GM23338 (cell line): ENCODE data around the gene SLC50A1. TPM values are rescaled to one million over a fixed set of nuclear protein-coding genes. Genes with fewer than 3 reads are reported as not detected.

Experiments used
- ATAC-seq: fragments of 200-7000 bp; cut with Tn5 transposase; 3 replicates; pipeline ENCODE4 v1.9.1; 2020
- DNase-seq: peaks from one replicate; pipeline ENCODE4 v3.0.0-alpha.2; 2015; ENCODE audit warnings: low spot score
- H2AFZ ChIP-seq: fragments of 200-600 bp; sonication (generic); 2 replicates; pipeline ENCODE4 v1.8.0; 2016; ENCODE audit warnings: antibody characterized with exemption, mild to moderate bottlenecking, moderate library complexity
- H3F3A ChIP-seq: fragments of 200-600 bp; sonication (generic); replicated peaks from 2 replicates; pipeline ENCODE4 v1.8.0; 2017; ENCODE audit warnings: antibody characterized with exemption, mixed run types, low read depth
- H3K27ac ChIP-seq: fragments of 200-600 bp; sonication (generic); 2 replicates; pipeline ENCODE4 v1.6.1; 2016; ENCODE audit warnings: low read depth
- H3K27me3 ChIP-seq: fragments of 200-600 bp; sonication (generic); 2 replicates; pipeline ENCODE4 v1.8.0; 2016; ENCODE audit warnings: mild to moderate bottlenecking, mixed run types, moderate library complexity; ENCODE audit not compliant: insufficient read depth
- H3K36me3 ChIP-seq: fragments of 200-600 bp; sonication (generic); 2 replicates; pipeline ENCODE4 v1.8.0; 2016; ENCODE audit warnings: mild to moderate bottlenecking; ENCODE audit not compliant: insufficient read depth
- H3K4me1 ChIP-seq: fragments of 200-600 bp; sonication (generic); 2 replicates; pipeline ENCODE4 v1.8.0; 2016; ENCODE audit warnings: mild to moderate bottlenecking, moderate library complexity; ENCODE audit not compliant: insufficient read depth
- H3K4me2 ChIP-seq: fragments of 200-600 bp; sonication (generic); 2 replicates; pipeline ENCODE4 v1.7.1; 2017; ENCODE audit warnings: mixed run types
- H3K4me3 ChIP-seq: fragments of 200-600 bp; sonication (generic); 2 replicates; pipeline ENCODE4 v1.6.1; 2016; ENCODE audit warnings: mixed run types
- H3K79me2 ChIP-seq: fragments of 200-600 bp; sonication (generic); replicated peaks from 2 replicates; pipeline ENCODE4 v1.8.0; 2017; ENCODE audit warnings: mild to moderate bottlenecking; ENCODE audit not compliant: insufficient read depth
- H3K9me2 ChIP-seq: fragments of 200-600 bp; sonication (generic); 2 replicates; pipeline ENCODE4 v1.8.0; 2017; ENCODE audit not compliant: insufficient read depth
- H4K20me1 ChIP-seq: fragments of 200-600 bp; sonication (generic); replicated peaks from 2 replicates; pipeline ENCODE4 v1.8.0; 2017; ENCODE audit warnings: mild to moderate bottlenecking; ENCODE audit not compliant: insufficient read depth
- H3K27ac Mint-ChIP-seq: 2 replicates; pipeline ENCODE4 v1.8.0; 2020; ENCODE audit warnings: inconsistent platforms, mild to moderate bottlenecking, moderate library complexity, mixed read lengths
- H3K27me3 Mint-ChIP-seq: 3 replicates; pipeline ENCODE4 v1.8.0; 2022; ENCODE audit warnings: low read depth, mild to moderate bottlenecking, moderate library complexity, mixed read lengths, inconsistent platforms; ENCODE audit not compliant: insufficient read depth, poor library complexity
- H3K36me3 Mint-ChIP-seq: 3 replicates; pipeline ENCODE4 v1.8.0; 2021; ENCODE audit warnings: low read depth, mild to moderate bottlenecking, inconsistent platforms, moderate library complexity, mixed read lengths
- H3K4me1 Mint-ChIP-seq: 3 replicates; pipeline ENCODE4 v1.8.0; 2020; ENCODE audit warnings: mild to moderate bottlenecking, inconsistent platforms, mixed read lengths
- H3K4me3 Mint-ChIP-seq: 3 replicates; pipeline ENCODE4 v1.8.0; 2021; ENCODE audit warnings: moderate library complexity, mild to moderate bottlenecking, inconsistent platforms, mixed read lengths
- H3K9me3 Mint-ChIP-seq: 3 replicates; pipeline ENCODE4 v1.8.0; 2020; ENCODE audit warnings: moderate library complexity, mild to moderate bottlenecking, inconsistent platforms, mixed read lengths
- CREB1 ChIP-seq: fragments of 250-450 bp; sonication (Bioruptor Pico); IDR thresholded peaks from 2 replicates; pipeline ENCODE4 v1.5.0; 2020; ENCODE audit warnings: low read depth, mild to moderate bottlenecking, moderate library complexity
- ETS1 ChIP-seq: IDR thresholded peaks from 2 replicates; pipeline ENCODE4 v1.6.1; 2016; ENCODE audit warnings: antibody characterized with exemption
- EZH2 ChIP-seq: fragments of 200-600 bp; sonication (generic); IDR thresholded peaks from one replicate; pipeline ENCODE4 v1.8.0; 2017; ENCODE audit warnings: antibody characterized with exemption, mild to moderate bottlenecking, low read depth; ENCODE audit not compliant: unreplicated experiment
- EZH2phosphoT487 ChIP-seq: fragments of 200-600 bp; sonication (generic); IDR thresholded peaks from one replicate; pipeline ENCODE4 v1.8.1; 2018; ENCODE audit warnings: antibody characterized with exemption; ENCODE audit not compliant: unreplicated experiment
- ZNF331 ChIP-seq: fragments of 250-450 bp; sonication (Bioruptor Pico); IDR thresholded peaks from 2 replicates; pipeline ENCODE4 v1.5.0; 2020; ENCODE audit warnings: low read depth, mild to moderate bottlenecking, moderate library complexity
- polyA plus RNA-seq: library from polyadenylated mRNA; unstranded; fragments of >200 nt; fragmentation: Nextera tagmentation; extraction: Ambion mirVana; gene quantifications from 2 replicates; pipeline ENCODE4 v1.2.1, GENCODE V29; 2016
- total RNA-seq: library from RNA; depleted of rRNA; stranded (reverse); fragments of >200 nt; shearing (Covaris generic); gene quantifications from 2 replicates; pipeline ENCODE4 v1.2.3, GENCODE V29; 2014

Gene SLC50A1
- total and polyA plus RNA-seq, 2 experiments from 2014 or later: 30.0 to 63.9 TPM

- peak; percentile 80 for DNase-seq
- H3K4me3 ChIP-seq: peak within 1 kb of the TSS; percentile 72
- H3K36me3 ChIP-seq: no peaks in the 10 kb centered on the region
- Mint-ChIP-seq H3K4me1 (peaks cover 61% of the 10 kb centered on the region), H3K27ac (no peak within 1 kb of the TSS), H3K9me3 (no peaks in the 10 kb centered on the region), H3K27me3 (peaks cover 73% of the 10 kb centered on the region), H3K4me3 (peak within 1 kb of the TSS; percentile 80), H3K36me3 (peaks cover 8% of the 10 kb centered on the region; the same call in 2 of the 3 replicates)
- H3K4me1 ChIP-seq: peaks cover 53% of the 10 kb centered on the region
- no peak within 1 kb of the TSS for H3K27ac ChIP-seq
- peak within 1 kb of the TSS; percentile 94 for H2AFZ ChIP-seq
- peaks cover 13% of the 10 kb centered on the region for H3F3A ChIP-seq
- peak within 1 kb of the TSS; percentile 95 for H3K4me2 ChIP-seq
- H4K20me1 ChIP-seq: no peaks in the 10 kb centered on the region
- no peaks in the 10 kb centered on the region for H3K9me2 ChIP-seq
- TF ChIP-seq EZH2 (peak; percentile 78), EZH2phosphoT487 (no peak)
- peak; percentile 37 for ATAC-seq
- H3K79me2 ChIP-seq: no peaks in the 10 kb centered on the region
- H3K27me3 ChIP-seq: peaks cover 85% of the 10 kb centered on the region
These were observed 8.3 kb upstream of the SLC50A1 start, which contains the start of gene EFNA1 for GRCh38 chr1:155127105-155127966. Gene EFNA1 (plus strand): TSS chr1:155127876. CDS start chr1:155127978, 102 bp downstream.

GRCh38 chr1:155127967-155128754 is 7.5 kb upstream of the SLC50A1 start:
- Histone ChIP-seq H3K4me1 (peaks cover 53% of the 10 kb centered on the region), H3K9me2 (no peaks in the 10 kb centered on the region), H3K27me3 (peaks cover 82% of the 10 kb centered on the region), H3K79me2 (no peaks in the 10 kb centered on the region), H4K20me1 (no peaks in the 10 kb centered on the region), H3K4me3 (peak overlapping the region; percentile 72), H3K27ac (no peak overlapping the region), H3K36me3 (no peaks in the 10 kb centered on the region), H3K4me2 (peak overlapping the region; percentile 95), H3F3A (peaks cover 13% of the 10 kb centered on the region), H2AFZ (no peak overlapping the region)
- peak overlapping the region; percentile 80 for H3K4me3 Mint-ChIP-seq
- no peak for DNase-seq
- TF ChIP-seq ZNF331 (CRISPR knock-in tag) (no peak), EZH2 (peak; percentile 56), CREB1 (no peak), ETS1 (no peak)
- peaks cover 61% of the 10 kb centered on the region for H3K4me1 Mint-ChIP-seq
- H3K27ac Mint-ChIP-seq: no peak overlapping the region
- ATAC-seq: no peak
- H3K27me3 Mint-ChIP-seq: peaks cover 70% of the 10 kb centered on the region
- no peaks in the 10 kb centered on the region for H3K9me3 Mint-ChIP-seq
- peaks cover 10% of the 10 kb centered on the region for H3K36me3 Mint-ChIP-seq
